ENCODE measurements around the gene PSMD2. TPM values are rescaled to one million over a fixed set of nuclear protein-coding genes. Genes with fewer than 3 reads are reported as not detected.

Gene PSMD2
- total and polyA plus RNA-seq, 2 of the 8 experiments (the other 6 are each of a cell fraction or from before 2014, with no cell fraction given): 350 to 363 TPM

GRCh38 chr3:184284696-184285095, 14.3 kb upstream of the PSMD2 start (continued):
- TF ChIP-seq RAD21 (IDR thresholded peaks at IDR 0.05 in 1 of 2, conservative IDR thresholded peaks at IDR 0.05 in 1 of 2; ENCODE audit: low read depth in 2 of 2, low read length in 2 of 2): peak; percentile 88 to 94
- TF ChIP-seq CBX5 (IDR thresholded peaks at IDR 0.05; ENCODE audit: low read depth, low read length): no peak
- no peak for TF ChIP-seq POLR2AphosphoS5 (IDR thresholded peaks at IDR 0.05; ENCODE audit: low read depth, low read length)
- 0 out of 2 replicates have a peak, but pooled peaks have one; percentile 37 for TF ChIP-seq SP1 (IDR thresholded peaks at IDR 0.05; ENCODE audit: low read depth, low read length)
- TF ChIP-seq GABPA (IDR thresholded peaks at IDR 0.05; ENCODE audit: borderline replicate concordance, insufficient read depth, low read length): no peak
- no peak for TF ChIP-seq EP300 (IDR thresholded peaks at IDR 0.05; ENCODE audit: borderline replicate concordance in 1 of 2, low read depth in 2 of 2, low read length in 2 of 2)

Data from H1 (cell line).